Measurements from ENCODE around the gene SMAD2. TPM values are rescaled to one million over a fixed set of nuclear protein-coding genes. Genes with fewer than 3 reads are reported as not detected.
"Not testable (repeated sequence)": the region's sequence is repeated elsewhere in the genome, so short reads cannot be mapped to it uniquely, and the experiment has no call there.

Gene SMAD2

GRCh38 chr18:47771922-47772321 lies 158.5 kb downstream of the SMAD2 start:
- Histone ChIP-seq H3K27me3 (ENCODE audit: control insufficient read depth in 3 of 3, insufficient read depth in 3 of 3, low read depth in 1 of 3, low read length in 3 of 3) (peaks cover 0 to 6% (median 0%) of the 10 kb centered on the region in 3 experiments), H3K27ac (replicated peaks; ENCODE audit: low read length) (no peak overlapping the region), H2BK120ac (ENCODE audit: low read depth, low read length) (no peak overlapping the region), H3K9ac (ENCODE audit: low read depth, low read length, poor library complexity) (no peak overlapping the region), H3K14ac (ENCODE audit: low read length) (no peak overlapping the region), H3K23ac (ENCODE audit: low read depth, low read length, poor library complexity) (no peak overlapping the region), H2AFZ (ENCODE audit: low read length) (no peak overlapping the region), H2BK5ac (ENCODE audit: low read length) (no peak overlapping the region), H3K79me1 (ENCODE audit: low read depth, low read length) (no peaks in the 10 kb centered on the region), H3K36me3 (replicated peaks in 1 of 2; ENCODE audit: control insufficient read depth in 2 of 2, insufficient read depth in 2 of 2, low read length in 2 of 2) (no peaks in the 10 kb centered on the region), H3K4ac (ENCODE audit: low read length) (no peak overlapping the region), H3K18ac (ENCODE audit: low read length) (peak overlapping the region; percentile 17), H2BK12ac (ENCODE audit: low read length) (no peak overlapping the region), H2BK15ac (ENCODE audit: low read length) (no peak overlapping the region), H3K9me3 (replicated peaks in 1 of 2; ENCODE audit: control insufficient read depth in 2 of 2, insufficient read depth in 1 of 2, low read depth in 1 of 2, low read length in 2 of 2) (no peaks in the 10 kb centered on the region), H4K8ac (ENCODE audit: low read depth, low read length) (no peak overlapping the region), H4K91ac (ENCODE audit: low read depth, low read length, poor library complexity) (no peak overlapping the region), H3K4me1 (ENCODE audit: control insufficient read depth in 2 of 2, insufficient read depth in 1 of 2, low read depth in 1 of 2, low read length in 2 of 2) (peaks cover 0 to 3% of the 10 kb centered on the region in 2 donors), H2AK5ac (ENCODE audit: low read depth, low read length) (peak overlapping the region; percentile 67), H3K4me2 (ENCODE audit: insufficient read depth, low read length, poor library complexity, severe bottlenecking) (no peak overlapping the region), H3K4me3 (ENCODE audit: low read length in 2 of 2) (no peak overlapping the region)
- DNase-seq (ENCODE audit: low spot score) = no peak
- no CpG with 5 or more reads among the region's 3 CpGs for WGBS, 2 donors (ENCODE audit: extremely low coverage in 2 of 2, insufficient read length in 2 of 2, insufficient replicate concordance in 1 of 2)

DNA sequence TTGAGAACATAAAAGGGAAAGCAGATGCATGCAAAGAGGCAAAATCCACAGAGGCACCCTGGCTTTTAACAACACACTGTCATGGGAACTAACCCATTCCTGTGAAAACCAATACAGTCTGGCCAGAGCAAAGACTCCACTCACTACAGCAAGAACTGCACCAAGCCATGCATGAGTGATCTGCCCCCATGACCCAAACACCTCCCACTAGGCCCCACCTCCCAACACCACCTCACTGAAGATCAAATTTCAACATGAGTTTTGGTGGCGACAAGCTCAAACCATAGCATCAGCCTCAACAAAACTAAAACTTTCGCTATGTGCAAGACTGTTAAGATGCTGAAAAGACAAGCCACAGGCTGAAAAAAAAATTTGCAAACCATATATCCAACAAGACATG lies 162.8 kb downstream of the SMAD2 start:
- no peak overlapping the region for H2AFZ ChIP-seq (ENCODE audit: low read length)
- no peak overlapping the region for H2BK5ac ChIP-seq (ENCODE audit: low read length)
- no peak overlapping the region for H2AK5ac ChIP-seq (ENCODE audit: low read depth, low read length)
- peaks cover 0 to 3% of the 10 kb centered on the region in 2 donors for H3K4me1 ChIP-seq (ENCODE audit: control insufficient read depth in 2 of 2, insufficient read depth in 1 of 2, low read depth in 1 of 2, low read length in 2 of 2)
- DNase-seq (ENCODE audit: low spot score) = no peak
- H2BK15ac ChIP-seq (ENCODE audit: low read length) = no peak overlapping the region
- H3K4ac ChIP-seq (ENCODE audit: low read length) = no peak overlapping the region
- H3K4me3 ChIP-seq (ENCODE audit: low read length in 2 of 2) = no peak overlapping the region
- no CpG with 5 or more reads among the region's 2 CpGs for WGBS, 2 donors (ENCODE audit: extremely low coverage in 2 of 2, insufficient read length in 2 of 2, insufficient replicate concordance in 1 of 2)
- no peak overlapping the region for H2BK120ac ChIP-seq (ENCODE audit: low read depth, low read length)
- no peaks in the 10 kb centered on the region for H3K9me3 ChIP-seq (replicated peaks in 1 of 2; ENCODE audit: control insufficient read depth in 2 of 2, insufficient read depth in 1 of 2, low read depth in 1 of 2, low read length in 2 of 2)
- no peak overlapping the region for H3K23ac ChIP-seq (ENCODE audit: low read depth, low read length, poor library complexity)
- H3K36me3 ChIP-seq (replicated peaks in 1 of 2; ENCODE audit: control insufficient read depth in 2 of 2, insufficient read depth in 2 of 2, low read length in 2 of 2) = no peaks in the 10 kb centered on the region
- H4K91ac ChIP-seq (ENCODE audit: low read depth, low read length, poor library complexity) = no peak overlapping the region
- peaks cover 0 to 6% (median 0%) of the 10 kb centered on the region in 3 experiments for H3K27me3 ChIP-seq (ENCODE audit: control insufficient read depth in 3 of 3, insufficient read depth in 3 of 3, low read depth in 1 of 3, low read length in 3 of 3)
- no peak overlapping the region for H3K18ac ChIP-seq (ENCODE audit: low read length)
- no peak overlapping the region for H4K8ac ChIP-seq (ENCODE audit: low read depth, low read length)
- H3K14ac ChIP-seq (ENCODE audit: low read length) = no peak overlapping the region
- no peaks in the 10 kb centered on the region for H3K79me1 ChIP-seq (ENCODE audit: low read depth, low read length)
- H2BK12ac ChIP-seq (ENCODE audit: low read length) = no peak overlapping the region
- no peak overlapping the region for H3K9ac ChIP-seq (ENCODE audit: low read depth, low read length, poor library complexity)
- no peak overlapping the region for H3K27ac ChIP-seq (replicated peaks; ENCODE audit: low read length)
- no peak overlapping the region for H3K4me2 ChIP-seq (ENCODE audit: insufficient read depth, low read length, poor library complexity, severe bottlenecking)

GRCh38 chr18:47767198-47767597 lies 163.3 kb downstream of the SMAD2 start:
- not testable (repeated sequence) for H3K27ac ChIP-seq (replicated peaks; ENCODE audit: low read length); H3K27me3 ChIP-seq (ENCODE audit: control insufficient read depth in 3 of 3, insufficient read depth in 3 of 3, low read depth in 1 of 3, low read length in 3 of 3)

More at GRCh38 chr18:47767198-47767597, 163.3 kb downstream of the SMAD2 start:
- not testable (repeated sequence) for H2AFZ ChIP-seq (ENCODE audit: low read length); H2BK120ac ChIP-seq (ENCODE audit: low read depth, low read length); H4K8ac ChIP-seq (ENCODE audit: low read depth, low read length); H3K4me3 ChIP-seq (ENCODE audit: low read length in 2 of 2); H3K4me1 ChIP-seq (ENCODE audit: control insufficient read depth in 2 of 2, insufficient read depth in 1 of 2, low read depth in 1 of 2, low read length in 2 of 2); H3K14ac ChIP-seq (ENCODE audit: low read length); H2BK15ac ChIP-seq (ENCODE audit: low read length); H2BK12ac ChIP-seq (ENCODE audit: low read length); DNase-seq (ENCODE audit: low spot score); H3K9me3 ChIP-seq (replicated peaks in 1 of 2; ENCODE audit: control insufficient read depth in 2 of 2, insufficient read depth in 1 of 2, low read depth in 1 of 2, low read length in 2 of 2); H3K4ac ChIP-seq (ENCODE audit: low read length); H3K18ac ChIP-seq (ENCODE audit: low read length); H3K9ac ChIP-seq (ENCODE audit: low read depth, low read length, poor library complexity); H3K23ac ChIP-seq (ENCODE audit: low read depth, low read length, poor library complexity); H3K36me3 ChIP-seq (replicated peaks in 1 of 2; ENCODE audit: control insufficient read depth in 2 of 2, insufficient read depth in 2 of 2, low read length in 2 of 2); H3K79me1 ChIP-seq (ENCODE audit: low read depth, low read length); H2AK5ac ChIP-seq (ENCODE audit: low read depth, low read length); H3K4me2 ChIP-seq (ENCODE audit: insufficient read depth, low read length, poor library complexity, severe bottlenecking); H4K91ac ChIP-seq (ENCODE audit: low read depth, low read length, poor library complexity); H2BK5ac ChIP-seq (ENCODE audit: low read length)
- WGBS, 2 donors (ENCODE audit: extremely low coverage in 2 of 2, insufficient read length in 2 of 2, insufficient replicate concordance in 1 of 2) = no CpG with 5 or more reads among the region's 3 CpGs

Small RNAs within 50 kb of the gene (small RNA-seq; reads per million reads assigned to genes)
- gene AC120349.2 (ENCODE audit: insufficient read depth) (not detected), gene MTCO2P2 (ENCODE audit: insufficient read depth) (not detected)
